ENCODE data around the gene SH2D4B.

SH2D4B gene

GRCh38 chr10:80504158-80504811 lies 33.4 kb upstream of the SH2D4B start:
- no peak overlapping the region for H3K4me3 ChIP-seq (ENCODE audit: low read depth, low read length)
- no peaks in the 10 kb centered on the region for H3K27me3 ChIP-seq
- no peaks in the 10 kb centered on the region for H3K9me3 ChIP-seq
- H3K36me3 ChIP-seq = no peaks in the 10 kb centered on the region
- peak; percentile 29 for DNase-seq
- H3K4me1 ChIP-seq = no peaks in the 10 kb centered on the region
- no peak for TF ChIP-seq CTCF (IDR thresholded peaks at IDR 0.05; ENCODE audit: low read depth, low read length)

GRCh38 chr10:80504897-80505465 lies 32.7 kb upstream of the SH2D4B start:
- Histone ChIP-seq H3K9me3 (no peaks in the 10 kb centered on the region), H3K27me3 (no peaks in the 10 kb centered on the region), H3K4me1 (no peaks in the 10 kb centered on the region), H3K36me3 (no peaks in the 10 kb centered on the region), H3K4me3 (ENCODE audit: low read depth, low read length) (no peak overlapping the region)
- no peak for DNase-seq
- TF ChIP-seq CTCF (IDR thresholded peaks at IDR 0.05; ENCODE audit: low read depth, low read length) = no peak

- DNase-seq = no peak
- no peaks in the 10 kb centered on the region for H3K4me1 ChIP-seq
- H3K36me3 ChIP-seq = no peaks in the 10 kb centered on the region
- TF ChIP-seq CTCF (IDR thresholded peaks at IDR 0.05; ENCODE audit: low read depth, low read length) = no peak
- no peaks in the 10 kb centered on the region for H3K9me3 ChIP-seq
- H3K27me3 ChIP-seq = no peaks in the 10 kb centered on the region
- no peak overlapping the region for H3K4me3 ChIP-seq (ENCODE audit: low read depth, low read length)
Observed at GRCh38 chr10:80506189-80506575, 31.5 kb upstream of the SH2D4B start.

GRCh38 chr10:80506836-80507487 lies 30.7 kb upstream of the SH2D4B start:
- Histone ChIP-seq H3K4me1 (no peaks in the 10 kb centered on the region), H3K4me3 (ENCODE audit: low read depth, low read length) (no peak overlapping the region), H3K36me3 (no peaks in the 10 kb centered on the region), H3K27me3 (no peaks in the 10 kb centered on the region), H3K9me3 (no peaks in the 10 kb centered on the region)
- no peak for DNase-seq
- TF ChIP-seq CTCF (IDR thresholded peaks at IDR 0.05; ENCODE audit: low read depth, low read length) = no peak

- no peak for TF ChIP-seq CTCF (IDR thresholded peaks at IDR 0.05; ENCODE audit: low read depth, low read length)
- Histone ChIP-seq H3K36me3 (no peaks in the 10 kb centered on the region), H3K9me3 (no peaks in the 10 kb centered on the region), H3K27me3 (no peaks in the 10 kb centered on the region), H3K4me3 (ENCODE audit: low read depth, low read length) (no peak overlapping the region), H3K4me1 (no peaks in the 10 kb centered on the region)
- no peak for DNase-seq
Observed at GRCh38 chr10:80509108-80509402, 28.6 kb upstream of the SH2D4B start.

All from BE2C (cell line).